BE2C (cell line): ENCODE data around the gene PRDX6.

ENCODE experiments used
- DNase-seq: peaks from one replicate; pipeline ENCODE4 v3.0.0-alpha.2; 2020
- H3K27me3 ChIP-seq: fragments of 250-450 bp; sonication (Bioruptor Pico); 2 replicates; pipeline ENCODE4 v1.5.1; 2020; ENCODE audit warnings: mild to moderate bottlenecking
- H3K36me3 ChIP-seq: fragments of 250-450 bp; sonication (Bioruptor Pico); 2 replicates; pipeline ENCODE4 v1.5.1; 2020; ENCODE audit warnings: mild to moderate bottlenecking
- H3K4me1 ChIP-seq: fragments of 250-450 bp; sonication (Bioruptor Pico); 2 replicates; pipeline ENCODE4 v1.5.1; 2020
- H3K4me3 ChIP-seq: 2 replicates; pipeline ENCODE4 v1.5.1; 2011; ENCODE audit warnings: low read depth, low read length
- H3K9me3 ChIP-seq: fragments of 250-450 bp; sonication (Bioruptor Pico); 2 replicates; pipeline ENCODE4 v1.5.1; 2020
- CTCF ChIP-seq: IDR thresholded peaks from 2 replicates; pipeline ENCODE4 v1.5.1; 2012; ENCODE audit warnings: mild to moderate bottlenecking, low read depth, low read length

Gene PRDX6

GRCh38 chr1:173445656-173446055 lies 31.5 kb upstream of the PRDX6 start:
- no peak overlapping the region for H3K4me3 ChIP-seq
- H3K27me3 ChIP-seq: no peaks in the 10 kb centered on the region
- TF ChIP-seq CTCF: no peak
- no peaks in the 10 kb centered on the region for H3K4me1 ChIP-seq
- H3K36me3 ChIP-seq: no peaks in the 10 kb centered on the region
- no peaks in the 10 kb centered on the region for H3K9me3 ChIP-seq
- DNase-seq: no peak

DNA sequence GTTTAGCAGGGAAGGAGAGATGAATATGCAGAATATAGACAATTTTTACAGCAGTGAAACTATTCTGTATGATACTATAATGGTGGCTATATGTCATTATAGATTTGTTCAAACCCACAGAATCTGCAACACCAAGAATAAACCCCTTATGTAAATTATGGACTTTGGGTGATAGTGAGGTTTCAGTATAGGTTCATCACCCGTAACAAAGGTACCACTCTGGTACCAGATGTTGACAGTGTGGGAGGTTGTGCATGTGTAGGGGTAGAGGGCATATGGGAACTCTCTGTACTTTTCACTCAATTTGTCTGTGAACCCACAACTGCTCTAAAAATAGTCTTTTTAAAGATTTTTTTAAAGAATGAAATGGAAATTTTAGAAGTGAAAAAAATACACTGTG lies 29.9 kb upstream of the PRDX6 start:
- H3K27me3 ChIP-seq: no peaks in the 10 kb centered on the region
- no peaks in the 10 kb centered on the region for H3K9me3 ChIP-seq
- no peak for TF ChIP-seq CTCF
- H3K4me1 ChIP-seq: no peaks in the 10 kb centered on the region
- H3K4me3 ChIP-seq: no peak overlapping the region
- H3K36me3 ChIP-seq: no peaks in the 10 kb centered on the region
- DNase-seq: no peak

- H3K27me3 ChIP-seq: no peaks in the 10 kb centered on the region
- H3K9me3 ChIP-seq: no peaks in the 10 kb centered on the region
- no peaks in the 10 kb centered on the region for H3K36me3 ChIP-seq
- TF ChIP-seq CTCF: no peak
- no peak overlapping the region for H3K4me3 ChIP-seq
- DNase-seq: no peak
- H3K4me1 ChIP-seq: no peaks in the 10 kb centered on the region
Observed at GRCh38 chr1:173448945-173449344, 28.2 kb upstream of the PRDX6 start.

DNA sequence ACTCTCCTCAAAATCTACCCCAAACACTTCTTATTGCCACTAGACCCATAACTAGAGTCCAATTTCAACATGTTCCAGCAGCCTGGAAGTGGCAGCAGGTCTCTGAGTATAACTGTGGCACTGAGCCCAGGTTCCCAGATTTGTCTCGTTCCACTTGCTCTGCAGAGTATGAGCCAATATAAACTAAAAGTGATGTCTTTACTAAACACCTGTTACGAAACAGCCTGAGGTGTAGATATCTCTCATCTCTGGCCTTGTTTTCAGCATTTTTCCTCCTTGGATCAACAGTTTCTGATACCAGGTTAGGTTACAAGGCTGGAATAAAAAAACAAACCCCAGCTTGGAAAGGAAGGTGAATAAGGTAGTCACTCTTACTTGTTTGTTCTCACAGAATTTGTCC lies 25.2 kb upstream of the PRDX6 start:
- TF ChIP-seq CTCF: no peak
- no peak overlapping the region for H3K4me3 ChIP-seq
- no peaks in the 10 kb centered on the region for H3K4me1 ChIP-seq
- no peaks in the 10 kb centered on the region for H3K27me3 ChIP-seq
- no peaks in the 10 kb centered on the region for H3K9me3 ChIP-seq
- no peak for DNase-seq
- no peaks in the 10 kb centered on the region for H3K36me3 ChIP-seq

DNA sequence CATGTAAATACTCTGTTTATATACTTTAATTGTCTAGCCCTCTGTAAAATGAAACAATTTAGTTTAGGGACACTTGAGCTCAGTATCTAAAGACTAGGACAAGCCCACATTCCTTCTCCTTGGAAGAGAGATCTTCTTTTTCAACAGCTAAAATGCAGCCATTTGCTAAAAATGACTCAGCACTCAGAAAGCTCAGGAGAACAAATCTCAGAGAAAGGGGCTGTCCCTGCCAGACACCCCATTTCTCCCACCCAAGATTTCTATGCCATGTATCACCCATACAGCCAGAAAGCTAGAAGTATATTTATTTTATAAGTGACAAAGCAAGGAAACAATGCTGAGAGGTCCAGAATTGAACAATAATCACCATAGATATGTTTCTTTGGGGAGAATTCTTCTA lies 23.2 kb upstream of the PRDX6 start:
- no peak for TF ChIP-seq CTCF
- no peaks in the 10 kb centered on the region for H3K36me3 ChIP-seq
- DNase-seq: no peak
- no peak overlapping the region for H3K4me3 ChIP-seq
- no peaks in the 10 kb centered on the region for H3K4me1 ChIP-seq
- H3K27me3 ChIP-seq: no peaks in the 10 kb centered on the region
- H3K9me3 ChIP-seq: no peaks in the 10 kb centered on the region

- H3K27me3 ChIP-seq: no peaks in the 10 kb centered on the region
- no peak for TF ChIP-seq CTCF
- H3K9me3 ChIP-seq: no peaks in the 10 kb centered on the region
- no peak overlapping the region for H3K4me3 ChIP-seq
- DNase-seq: no peak
- no peaks in the 10 kb centered on the region for H3K4me1 ChIP-seq
- H3K36me3 ChIP-seq: peaks cover under 1% of the 10 kb centered on the region; the same call in 1 of the 2 replicates
Observed at GRCh38 chr1:173454966-173455524, 22.1 kb upstream of the PRDX6 start.
